H1 (cell line): Measurements from ENCODE around the gene NHLRC2. TPM values are rescaled to one million over a fixed set of nuclear protein-coding genes. Genes with fewer than 3 reads are reported as not detected.

Experiments
- CTCF ChIA-PET: fragments of 300-600 bp; sonication (Branson Sonifier 250); formaldehyde crosslinking; loops from one replicate; lab custom pipeline; 2021; ENCODE audit not compliant: partially characterized antibody; lab: Charles Lee
- POLR2A ChIA-PET: fragments of 300-600 bp; sonication (Branson Sonifier 250); formaldehyde crosslinking; loops from one replicate; lab custom pipeline; 2021; ENCODE audit warnings: inconsistent platforms; ENCODE audit not compliant: partially characterized antibody; lab: Charles Lee
- DNase-seq, 2 experiments: peaks; one replicate each; pipeline versions ENCODE4 v3.0.0 to v3.0.0-alpha.2; 2010 to 2022; ENCODE audit warnings: low spot score in 2 of 2, low read depth in 1 of 2, mixed read lengths in 1 of 2
- FAIRE-seq: peaks from 2 replicates; lab custom pipeline; 2011; peaks lifted over from hg19 to GRCh38; lab: Jason Lieb, UNC
- H2AFZ ChIP-seq: 2 replicates; pipeline ENCODE4 v1.8.1; 2012; ENCODE audit warnings: low read length, inconsistent platforms
- H2AK5ac ChIP-seq: 2 replicates; pipeline ENCODE4 v1.6.1; 2013; ENCODE audit warnings: low read depth, low read length
- H2BK120ac ChIP-seq: replicated peaks from 2 replicates; pipeline ENCODE3; 2013; ENCODE audit warnings: low read depth, low read length, inconsistent platforms
- H2BK12ac ChIP-seq: 2 replicates; pipeline ENCODE4 v1.6.1; 2013; ENCODE audit warnings: low read depth, low read length
- H2BK15ac ChIP-seq: 2 replicates; pipeline ENCODE4 v1.6.1; 2013; ENCODE audit warnings: low read length
- H2BK20ac ChIP-seq: 2 replicates; pipeline ENCODE4 v1.6.1; 2013; ENCODE audit warnings: low read length
- H2BK5ac ChIP-seq: 2 replicates; pipeline ENCODE4 v1.6.1; 2013; ENCODE audit warnings: low read depth, low read length
- H3K14ac ChIP-seq: 2 replicates; pipeline ENCODE4 v1.6.1; 2013; ENCODE audit warnings: inconsistent platforms; ENCODE audit not compliant: insufficient read length
- H3K18ac ChIP-seq: 2 replicates; pipeline ENCODE4 v1.6.1; 2013; ENCODE audit warnings: low read length; ENCODE audit errors: extremely low read depth
- H3K23ac ChIP-seq: 2 replicates; pipeline ENCODE4 v1.6.1; 2013; ENCODE audit warnings: inconsistent platforms; ENCODE audit not compliant: insufficient read length
- H3K23me2 ChIP-seq: 2 replicates; pipeline ENCODE4 v1.6.1; 2013; ENCODE audit warnings: low read depth, low read length
- H3K27ac ChIP-seq: 2 replicates; pipeline ENCODE4 v1.6.1; 2011; ENCODE audit warnings: low read depth, low read length, inconsistent platforms
- H3K27me3 ChIP-seq, 4 experiments: replicated peaks in 1 of 4; 1 replicate in 1 of 4; 2 replicates in 3 of 4; pipeline versions ENCODE4 v1.6.1 to v1.8.1; 2011 to 2013; ENCODE audit warnings: low read length in 3 of 4, mild to moderate bottlenecking in 3 of 4, inconsistent platforms in 2 of 4, mixed read lengths in 2 of 4, moderate library complexity in 1 of 4; ENCODE audit not compliant: control insufficient read depth in 3 of 4, insufficient read depth in 3 of 4; ENCODE audit errors: extremely low read depth in 1 of 4
- H3K36me3 ChIP-seq, 4 experiments: 2 replicates each; pipeline versions ENCODE4 v1.6.1 to v1.8.1; 2011 to 2013; ENCODE audit warnings: mild to moderate bottlenecking in 4 of 4, low read length in 3 of 4, moderate library complexity in 2 of 4, control low read depth in 1 of 4, inconsistent platforms in 1 of 4; ENCODE audit not compliant: insufficient read depth in 4 of 4, control insufficient read depth in 2 of 4
- H3K4ac ChIP-seq: replicated peaks from 2 replicates; pipeline ENCODE3; 2013; ENCODE audit warnings: low read length, low read depth, mixed read lengths, inconsistent platforms; ENCODE audit not compliant: insufficient read length
- H3K4me1 ChIP-seq, 4 experiments: replicated peaks in 1 of 4; 1 replicate in 1 of 4; 2 replicates in 3 of 4; pipeline versions ENCODE4 v1.6.1 to v1.8.1; 2011 to 2013; ENCODE audit warnings: low read length in 3 of 4, inconsistent platforms in 2 of 4, mixed read lengths in 1 of 4; ENCODE audit not compliant: insufficient read depth in 4 of 4, control insufficient read depth in 3 of 4
- H3K4me2 ChIP-seq, 2 experiments: 2 replicates each; pipeline versions ENCODE4 v1.6.1 to v1.8.1; 2011 to 2013; ENCODE audit warnings: low read depth in 2 of 2, low read length in 2 of 2, control low read depth in 1 of 2, inconsistent platforms in 1 of 2, mild to moderate bottlenecking in 1 of 2; ENCODE audit not compliant: insufficient read depth in 1 of 2
- H3K4me3 ChIP-seq, 4 experiments: fragments of 200-600, 300-600 bp in 1 of 4; sonication (generic), shearing (Covaris generic), sonication (Bioruptor Twin) in 1 of 4; 2 replicates each; pipeline versions ENCODE4 v1.5.1 to v1.8.1; 2011 to 2016; ENCODE audit warnings: low read length in 4 of 4, low read depth in 3 of 4, control low read depth in 2 of 4, inconsistent platforms in 2 of 4, mild to moderate bottlenecking in 2 of 4, mixed read lengths in 1 of 4, moderate library complexity in 1 of 4; ENCODE audit not compliant: insufficient read depth in 2 of 4; ENCODE audit errors: extremely low read depth in 1 of 4
- H3K56ac ChIP-seq: replicated peaks from 2 replicates; pipeline ENCODE3; 2013; ENCODE audit warnings: low read depth, mild to moderate bottlenecking, mixed read lengths, low read length, inconsistent platforms; ENCODE audit not compliant: insufficient read length
- H3K79me1 ChIP-seq: 2 replicates; pipeline ENCODE4 v1.6.1; 2013; ENCODE audit warnings: low read depth, low read length, control low read depth
- H3K79me2 ChIP-seq, 2 experiments: 2 replicates each; pipeline versions ENCODE4 v1.6.1 to v1.8.1; 2012 to 2013; ENCODE audit warnings: low read length in 2 of 2, mild to moderate bottlenecking in 2 of 2, inconsistent platforms in 1 of 2; ENCODE audit not compliant: insufficient read depth in 2 of 2, control insufficient read depth in 1 of 2
- H3K9ac ChIP-seq, 4 experiments: replicated peaks in 1 of 4; 1 replicate in 1 of 4; 2 replicates in 3 of 4; pipeline versions ENCODE4 v1.6.1 to v1.8.1; 2011 to 2013; ENCODE audit warnings: low read depth in 3 of 4, low read length in 3 of 4, control low read depth in 2 of 4, mild to moderate bottlenecking in 2 of 4, moderate library complexity in 2 of 4, inconsistent platforms in 1 of 4; ENCODE audit errors: extremely low read depth in 1 of 4
- H3K9me3 ChIP-seq, 2 experiments: 2 replicates each; pipeline versions ENCODE4 v1.6.1 to v1.8.1; 2012 to 2013; ENCODE audit warnings: mild to moderate bottlenecking in 2 of 2, moderate library complexity in 2 of 2, control low read depth in 1 of 2, inconsistent platforms in 1 of 2, low read depth in 1 of 2, low read length in 1 of 2, mixed read lengths in 1 of 2; ENCODE audit not compliant: insufficient read depth in 2 of 2
- H4K20me1 ChIP-seq, 2 experiments: replicated peaks in 1 of 2; 2 replicates each; pipeline versions ENCODE3 to v1.8.1; 2011 to 2013; ENCODE audit warnings: inconsistent platforms in 2 of 2, low read length in 2 of 2, mild to moderate bottlenecking in 1 of 2; ENCODE audit not compliant: insufficient read depth in 2 of 2, control insufficient read depth in 1 of 2
- H4K5ac ChIP-seq: 2 replicates; pipeline ENCODE4 v1.6.1; 2013; ENCODE audit warnings: low read length, low read depth, mixed read lengths, inconsistent platforms; ENCODE audit not compliant: insufficient read length
- H4K8ac ChIP-seq: 2 replicates; pipeline ENCODE4 v1.8.0; 2013; ENCODE audit warnings: mild to moderate bottlenecking, moderate library complexity, low read length, inconsistent platforms; ENCODE audit not compliant: insufficient read depth; ENCODE audit errors: extremely low read depth
- H4K91ac ChIP-seq: replicated peaks from 2 replicates; pipeline ENCODE3; 2013; ENCODE audit warnings: low read length, mixed read lengths, inconsistent platforms; ENCODE audit not compliant: insufficient read length
- BACH1 ChIP-seq: IDR thresholded peaks from 2 replicates; pipeline ENCODE4 v1.6.1; 2012; ENCODE audit warnings: low read length, improper control_type of control experiment
- CHD2 ChIP-seq: IDR thresholded peaks from 2 replicates; pipeline ENCODE4 v1.6.1; 2012; ENCODE audit warnings: low read length, improper control_type of control experiment
- EP300 ChIP-seq, 2 experiments: IDR thresholded peaks; 1 replicate in 1 of 2; 2 replicates in 1 of 2; pipeline ENCODE4 v1.6.1; 2011 to 2012; ENCODE audit warnings: low read depth in 2 of 2, low read length in 2 of 2, mild to moderate bottlenecking in 2 of 2, borderline replicate concordance in 1 of 2, inconsistent platforms in 1 of 2, moderate library complexity in 1 of 2
- EZH2 ChIP-seq: fragments of 200-600 bp; sonication (generic); IDR thresholded peaks from 2 replicates; pipeline ENCODE4 v1.7.1; 2012; ENCODE audit warnings: low read depth, mild to moderate bottlenecking, moderate library complexity, low read length, inconsistent platforms; ENCODE audit not compliant: severe bottlenecking
- KDM4A ChIP-seq: IDR thresholded peaks from one replicate; pipeline ENCODE4 v1.7.1; 2012; ENCODE audit warnings: low read depth, mild to moderate bottlenecking, moderate library complexity, low read length, inconsistent platforms; ENCODE audit not compliant: severe bottlenecking
- POLR2A ChIP-seq, 2 experiments: IDR thresholded peaks; 1 replicate in 1 of 2; 2 replicates in 1 of 2; pipeline ENCODE4 v1.6.1; 2011; ENCODE audit warnings: low read depth in 2 of 2, low read length in 2 of 2, mild to moderate bottlenecking in 2 of 2; ENCODE audit errors: control extremely low read depth in 1 of 2
- RFX5 ChIP-seq: IDR thresholded peaks from 2 replicates; pipeline ENCODE4 v1.6.1; 2011; ENCODE audit warnings: low read depth, low read length, improper control_type of control experiment, borderline replicate concordance
- TEAD4 ChIP-seq: IDR thresholded peaks from 2 replicates; pipeline ENCODE4 v1.6.1; 2012; ENCODE audit warnings: low read depth, low read length, inconsistent platforms, mixed read lengths
- WGBS, 2 experiments: shearing (Covaris generic) in 1 of 2; methylation state at CpG; one replicate each; pipeline versions ENCODE4 v1.1.6 to v1.1.7; 2013 to 2015; ENCODE audit warnings: low lambda C conversion rate in 2 of 2, mixed read lengths in 2 of 2, inconsistent platforms in 1 of 2, low coverage in 1 of 2, missing lambda C conversion rate in 1 of 2; ENCODE audit not compliant: insufficient replicate concordance in 2 of 2, insufficient coverage in 1 of 2, insufficient read length in 1 of 2; ENCODE audit errors: extremely low coverage in 1 of 2, missing lambda C conversion rate in 1 of 2; 5-methylcytosine and 5-hydroxymethylcytosine counted together
- polyA plus RNA-seq, 7 experiments: library from polyadenylated mRNA; depleted of rRNA in 3 of 7; stranded (reverse) in 5 of 7; unstranded in 2 of 7; fragments of >200 nt in 5 of 7; fragments of 200-250 nt in 2 of 7; gene quantifications; 1 replicate in 5 of 7; 2 replicates in 1 of 7; 4 replicates in 1 of 7; pipeline versions ENCODE4 v1.2.1 to v1.2.3, GENCODE V29; 2011 to 2013; ENCODE audit warnings: missing spikeins in 2 of 7, mixed read lengths in 2 of 7
- total RNA-seq: library from RNA; stranded (reverse); fragmentation: NEBNext Ultra II Directional; extraction: Animal tissue kit (Norgen Biotek cat#: 25700); gene quantifications from 2 replicates; pipeline ENCODE4 v1.2.1, GENCODE V29; 2021
- TF ChIP-seq, protein P1 (sequence below): IDR thresholded peaks from 2 replicates; pipeline ENCODE4 v1.6.1; 2012; ENCODE audit warnings: inconsistent platforms

The NHLRC2 gene
- total and polyA plus RNA-seq, 2 of the 8 experiments (the other 6 are each of a cell fraction or from before 2014, with no cell fraction given), result 4.9 to 25.6 TPM

DNA sequence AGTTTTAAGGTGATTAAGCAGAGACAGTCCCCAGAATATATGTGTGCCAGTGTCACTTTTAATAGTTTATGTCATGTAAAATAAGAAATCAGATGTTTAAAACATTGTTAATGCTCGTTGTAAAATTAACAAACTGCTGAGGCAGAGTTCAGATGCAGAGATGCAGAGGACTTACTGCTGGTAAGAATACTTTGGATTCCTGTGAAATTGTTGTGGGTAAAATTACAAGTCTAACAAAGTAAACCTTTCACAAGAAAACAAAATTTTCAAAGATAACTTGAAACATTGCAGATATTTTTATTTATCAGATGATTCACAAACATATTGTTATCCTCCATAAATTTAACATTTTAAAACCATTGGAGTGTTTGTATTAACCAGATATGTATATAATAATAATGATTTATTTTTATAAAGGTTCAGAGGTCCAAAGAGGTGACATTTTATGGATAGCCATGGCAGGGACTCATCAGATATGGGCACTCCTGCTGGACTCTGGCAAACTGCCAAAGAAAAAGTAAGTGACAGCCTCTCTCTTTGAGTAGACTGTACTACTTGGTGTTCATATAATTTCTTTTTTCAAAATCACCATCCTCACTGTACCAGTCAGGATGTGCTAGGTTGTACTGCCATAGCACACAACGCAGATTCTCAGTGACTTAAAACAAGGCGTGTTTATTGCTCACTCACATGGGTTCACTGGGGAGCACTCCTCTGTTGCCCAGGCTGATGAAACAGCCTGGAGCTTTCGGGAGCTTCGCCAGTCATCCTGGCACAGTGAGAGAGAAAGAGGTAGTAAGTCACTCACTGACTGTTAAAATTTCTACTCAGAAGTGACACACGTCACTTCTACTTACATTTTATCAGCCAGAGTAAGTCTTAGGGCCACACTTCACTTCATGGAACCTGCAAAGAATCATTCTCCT is 43.5 kb downstream of the NHLRC2 start:
- no peak overlapping the region for H3K4me2 ChIP-seq
- H3K36me3 ChIP-seq, result peaks cover 2 to 36% (median 8%) of the 10 kb centered on the region in 4 experiments; a peak in 6 of 8 replicates
- H3K27me3 ChIP-seq, result no peaks in the 10 kb centered on the region
- H2AK5ac ChIP-seq, result no peak overlapping the region
- no peak overlapping the region for H4K91ac ChIP-seq
- H3K4me1 ChIP-seq, result no peaks in the 10 kb centered on the region
- H3K9me3 ChIP-seq, result no peaks in the 10 kb centered on the region
- no peak overlapping the region for H3K27ac ChIP-seq
- DNase-seq (no peak), FAIRE-seq (no peak)
- H2BK120ac ChIP-seq, result no peak overlapping the region
- H3K9ac ChIP-seq, result no peak overlapping the region
- H3K23me2 ChIP-seq, result no peaks in the 10 kb centered on the region
- H4K8ac ChIP-seq, result no peak overlapping the region
- no peak overlapping the region for H2BK12ac ChIP-seq
- H3K79me2 ChIP-seq, result no peaks in the 10 kb centered on the region
- H2BK5ac ChIP-seq, result no peak overlapping the region
- H2BK20ac ChIP-seq, result no peak overlapping the region
- H3K4me3 ChIP-seq, result no peak overlapping the region
- no peak overlapping the region for H4K5ac ChIP-seq
- WGBS, 2 experiments, result 92% methylated on average over 6 of the region's 6 CpGs; no CpG with 5 or more reads in 1 of the 2 experiments
- no peak overlapping the region for H3K23ac ChIP-seq
- ChIA-PET CTCF (no interaction called here), POLR2A (no interaction called here)
- H3K4ac ChIP-seq, result no peak overlapping the region
- no peak overlapping the region for H2AFZ ChIP-seq
- H3K14ac ChIP-seq, result no peak overlapping the region
- no peak overlapping the region for H2BK15ac ChIP-seq
- no peak overlapping the region for H3K56ac ChIP-seq
- peaks cover 0 to 2% of the 10 kb centered on the region in 2 experiments for H4K20me1 ChIP-seq
- H3K79me1 ChIP-seq, result no peaks in the 10 kb centered on the region
- TF ChIP-seq BACH1 (no peak), RFX5 (no peak), TEAD4 (no peak), EZH2 (no peak), CHD2 (no peak), EP300 (IDR thresholded peaks at IDR 0.05; ENCODE audit: borderline replicate concordance in 1 of 2, low read depth in 2 of 2, low read length in 2 of 2) (no peak), KDM4A (no peak), POLR2A (IDR thresholded peaks at IDR 0.05; ENCODE audit: control extremely low read depth in 1 of 2, low read depth in 2 of 2, low read length in 2 of 2) (no peak)
- TF ChIP-seq, protein P1, sequence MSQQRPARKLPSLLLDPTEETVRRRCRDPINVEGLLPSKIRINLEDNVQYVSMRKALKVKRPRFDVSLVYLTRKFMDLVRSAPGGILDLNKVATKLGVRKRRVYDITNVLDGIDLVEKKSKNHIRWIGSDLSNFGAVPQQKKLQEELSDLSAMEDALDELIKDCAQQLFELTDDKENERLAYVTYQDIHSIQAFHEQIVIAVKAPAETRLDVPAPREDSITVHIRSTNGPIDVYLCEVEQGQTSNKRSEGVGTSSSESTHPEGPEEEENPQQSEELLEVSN, result no peak
- no peak overlapping the region for H3K18ac ChIP-seq
